ENCODE results near the gene MLLT6. TPM values are rescaled to one million over a fixed set of nuclear protein-coding genes. Genes with fewer than 3 reads are reported as not detected.

Gene MLLT6
- total and polyA plus RNA-seq, 2 of the 13 experiments (the other 11 are each of a cell fraction or from before 2014, with no cell fraction given): 50.7 to 69.5 TPM

DNA sequence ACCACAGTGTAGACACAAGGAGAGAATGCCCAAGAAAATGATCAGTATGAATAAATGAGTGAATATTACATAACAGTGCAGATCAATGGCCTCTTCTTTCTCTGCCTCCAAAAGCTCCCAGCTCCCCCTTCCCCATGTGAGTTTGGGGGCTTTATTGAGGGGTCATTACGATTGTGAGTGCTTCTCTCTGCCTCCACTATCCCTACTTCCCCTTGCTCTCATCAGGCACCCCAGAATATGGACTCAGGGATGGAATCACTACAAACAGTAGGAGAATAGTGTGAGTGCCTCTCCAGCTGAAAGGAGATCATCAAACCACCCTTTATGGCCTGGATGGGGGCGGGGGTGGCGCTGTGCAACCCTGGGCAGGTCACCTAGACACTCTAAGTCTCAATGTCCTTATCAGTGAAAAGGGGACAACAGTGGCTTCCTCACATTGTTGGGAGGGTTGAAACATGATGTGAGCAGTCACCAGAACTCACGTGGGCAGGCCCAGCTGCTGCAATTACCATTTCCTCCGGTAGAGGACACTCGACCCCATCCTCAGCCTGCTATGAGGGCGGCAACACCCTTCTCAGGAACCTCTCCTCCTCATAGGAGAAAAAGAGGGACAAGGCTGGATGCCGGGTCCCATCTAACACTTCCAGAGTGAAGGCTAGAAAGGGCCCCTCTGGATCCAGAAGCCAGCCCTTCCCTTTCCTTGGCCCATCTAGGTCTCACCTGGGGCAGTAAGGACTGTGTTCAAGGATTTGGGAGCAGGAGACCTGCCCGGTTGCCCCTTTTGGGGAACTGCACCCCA lies 28.2 kb upstream of the MLLT6 start (continued):
- TF ChIP-seq, protein P1, sequence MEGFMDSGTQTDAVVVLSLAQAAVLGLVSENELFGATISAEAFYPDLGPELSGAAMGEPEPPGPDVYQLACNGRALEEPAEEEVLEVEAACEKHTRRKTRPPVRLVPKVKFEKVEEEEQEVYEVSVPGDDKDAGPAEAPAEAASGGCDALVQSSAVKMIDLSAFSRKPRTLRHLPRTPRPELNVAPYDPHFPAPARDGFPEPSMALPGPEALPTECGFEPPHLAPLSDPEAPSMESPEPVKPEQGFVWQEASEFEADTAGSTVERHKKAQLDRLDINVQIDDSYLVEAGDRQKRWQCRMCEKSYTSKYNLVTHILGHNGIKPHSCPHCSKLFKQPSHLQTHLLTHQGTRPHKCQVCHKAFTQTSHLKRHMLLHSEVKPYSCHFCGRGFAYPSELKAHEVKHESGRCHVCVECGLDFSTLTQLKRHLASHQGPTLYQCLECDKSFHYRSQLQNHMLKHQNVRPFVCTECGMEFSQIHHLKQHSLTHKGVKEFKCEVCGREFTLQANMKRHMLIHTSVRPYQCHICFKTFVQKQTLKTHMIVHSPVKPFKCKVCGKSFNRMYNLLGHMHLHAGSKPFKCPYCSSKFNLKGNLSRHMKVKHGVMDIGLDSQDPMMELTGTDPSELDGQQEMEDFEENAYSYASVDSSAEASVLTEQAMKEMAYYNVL (CRISPR knock-in tag; IDR thresholded peaks at IDR 0.05; ENCODE audit: borderline replicate concordance): no peak; the same call in 1 of the 2 replicates
- TF ChIP-seq ZNF33B (CRISPR knock-in tag; IDR thresholded peaks at IDR 0.05) (no peak), NCOR1 (IDR thresholded peaks at IDR 0.05; ENCODE audit: borderline replicate concordance, low read length) (no peak), HMG20B (CRISPR knock-in tag; conservative IDR thresholded peaks at IDR 0.05) (no peak; the same call in 1 of the 2 replicates), E2F1 (CRISPR knock-in tag; IDR thresholded peaks at IDR 0.05) (no peak), CTCF (CRISPR knock-in tag; IDR thresholded peaks at IDR 0.05) (peak; percentile 99), ZBTB20 (CRISPR knock-in tag; IDR thresholded peaks at IDR 0.05; ENCODE audit: borderline replicate concordance, low read depth) (0 out of 2 replicates have a peak, but pooled peaks have one; percentile 24), ZBTB8A (CRISPR knock-in tag; IDR thresholded peaks at IDR 0.05; ENCODE audit: borderline replicate concordance, low read depth) (no peak), YEATS2 (CRISPR knock-in tag; IDR thresholded peaks at IDR 0.05; ENCODE audit: borderline replicate concordance) (peak; percentile 78; the same call in 1 of the 2 replicates), ZNF251 (CRISPR knock-in tag; IDR thresholded peaks at IDR 0.05) (no peak), JARID2 (CRISPR knock-in tag; IDR thresholded peaks at IDR 0.05; ENCODE audit: insufficient replicate concordance) (no peak), ZNF562 (CRISPR knock-in tag; IDR thresholded peaks at IDR 0.05; ENCODE audit: borderline replicate concordance) (no peak), MYNN (CRISPR knock-in tag; IDR thresholded peaks at IDR 0.05; ENCODE audit: low read depth) (no peak), KLF15 (CRISPR knock-in tag; IDR thresholded peaks at IDR 0.05; ENCODE audit: borderline replicate concordance) (no peak), ZGPAT (CRISPR knock-in tag; IDR thresholded peaks at IDR 0.05) (peak; percentile 82), SP5 (CRISPR knock-in tag; IDR thresholded peaks at IDR 0.05; ENCODE audit: borderline replicate concordance, low read depth) (peak; percentile 28; the same call in 1 of the 2 replicates), JUND (CRISPR knock-in tag; IDR thresholded peaks at IDR 0.05) (peak; percentile 92), BRCA1 (CRISPR knock-in tag; IDR thresholded peaks at IDR 0.05) (no peak), MEIS2 (CRISPR knock-in tag; IDR thresholded peaks at IDR 0.05) (no peak)
- TF ChIP-seq, protein P2, sequence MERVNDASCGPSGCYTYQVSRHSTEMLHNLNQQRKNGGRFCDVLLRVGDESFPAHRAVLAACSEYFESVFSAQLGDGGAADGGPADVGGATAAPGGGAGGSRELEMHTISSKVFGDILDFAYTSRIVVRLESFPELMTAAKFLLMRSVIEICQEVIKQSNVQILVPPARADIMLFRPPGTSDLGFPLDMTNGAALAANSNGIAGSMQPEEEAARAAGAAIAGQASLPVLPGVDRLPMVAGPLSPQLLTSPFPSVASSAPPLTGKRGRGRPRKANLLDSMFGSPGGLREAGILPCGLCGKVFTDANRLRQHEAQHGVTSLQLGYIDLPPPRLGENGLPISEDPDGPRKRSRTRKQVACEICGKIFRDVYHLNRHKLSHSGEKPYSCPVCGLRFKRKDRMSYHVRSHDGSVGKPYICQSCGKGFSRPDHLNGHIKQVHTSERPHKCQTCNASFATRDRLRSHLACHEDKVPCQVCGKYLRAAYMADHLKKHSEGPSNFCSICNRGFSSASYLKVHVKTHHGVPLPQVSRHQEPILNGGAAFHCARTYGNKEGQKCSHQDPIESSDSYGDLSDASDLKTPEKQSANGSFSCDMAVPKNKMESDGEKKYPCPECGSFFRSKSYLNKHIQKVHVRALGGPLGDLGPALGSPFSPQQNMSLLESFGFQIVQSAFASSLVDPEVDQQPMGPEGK (CRISPR knock-in tag; IDR thresholded peaks at IDR 0.05): peak; percentile 77

Data from HepG2 (cell line).